GM21717 (cell line): ENCODE results near the gene SEZ6L.
A peak's percentile ranks its signal among the peaks of the same experiment; 100 is the strongest.

Source experiments
- ATAC-seq: cut with Tn5 transposase; IDR thresholded peaks from one replicate; pipeline ENCODE4 v1.9.1; 2021; ENCODE audit warnings: mild to moderate bottlenecking, moderate library complexity; ENCODE audit not compliant: unreplicated experiment

Gene SEZ6L

DNA sequence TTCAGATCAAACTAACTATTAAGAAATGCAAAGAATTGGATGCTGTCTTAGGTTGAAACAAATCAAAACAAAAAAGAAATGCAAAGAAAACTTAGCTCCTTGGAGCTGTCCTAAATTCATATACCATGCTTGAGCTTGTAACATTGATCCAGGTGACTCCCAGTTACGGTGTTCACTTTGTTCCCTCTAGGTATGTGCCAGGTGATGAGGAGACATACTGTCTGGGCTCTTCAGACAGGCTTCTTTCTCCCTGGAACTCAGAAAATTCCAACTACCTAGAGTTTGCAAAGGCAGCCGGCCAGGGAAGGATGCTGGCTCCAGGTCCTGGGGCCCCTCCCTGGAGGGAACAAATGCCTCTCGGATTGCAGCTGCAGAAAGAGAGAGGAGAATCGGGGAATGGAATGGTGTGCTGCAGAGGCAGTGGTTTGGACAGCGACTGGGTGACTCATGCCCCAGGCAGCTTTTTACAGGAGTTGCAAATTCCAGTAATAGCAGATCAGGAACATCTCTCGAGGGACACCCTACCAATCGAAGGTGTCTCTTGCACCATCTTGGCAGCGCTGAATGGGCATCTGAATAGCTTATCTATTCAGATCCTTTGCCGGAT, 247.5 kb downstream of the SEZ6L start:
- no peak for ATAC-seq

DNA sequence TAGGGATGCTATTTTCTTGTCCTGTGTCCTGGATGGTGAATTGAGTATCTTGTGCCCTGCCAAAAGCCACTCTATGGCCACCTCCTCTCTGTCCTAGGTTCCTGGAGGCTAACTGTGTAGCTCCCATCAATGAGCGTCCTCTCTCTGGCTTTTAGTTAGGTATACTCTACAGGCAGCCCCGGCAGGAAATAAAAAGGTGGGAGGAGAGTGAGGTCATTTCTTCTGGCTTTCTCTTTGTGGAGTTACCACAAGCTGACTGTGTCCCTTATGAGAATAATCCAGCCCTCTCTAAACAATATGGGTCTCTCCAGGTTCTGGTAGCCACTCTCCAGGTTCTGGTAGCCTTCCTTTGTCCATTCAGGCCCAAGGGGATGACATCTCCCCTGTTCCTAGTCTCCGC, 248.1 kb downstream of the SEZ6L start:
- ATAC-seq, result no peak

DNA sequence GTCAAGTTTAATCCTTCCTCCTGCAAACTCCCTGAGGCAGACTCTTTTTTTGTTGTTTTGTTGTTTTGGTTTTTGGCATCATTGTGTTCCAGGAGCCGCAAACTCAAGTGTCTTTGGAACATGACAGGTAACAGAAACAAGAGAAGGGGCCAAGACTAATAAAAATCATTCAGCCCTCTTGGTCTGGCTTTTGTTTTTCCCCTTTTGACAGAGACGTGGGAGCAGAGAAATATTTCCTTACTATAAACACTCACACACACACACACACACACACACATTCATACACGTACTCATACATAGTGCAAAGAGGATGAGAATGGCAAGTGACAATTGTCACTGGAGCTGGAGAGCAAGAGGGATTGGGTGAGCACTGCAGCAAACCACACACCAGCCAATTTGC, 249.4 kb downstream of the SEZ6L start:
- ATAC-seq, result no peak

DNA sequence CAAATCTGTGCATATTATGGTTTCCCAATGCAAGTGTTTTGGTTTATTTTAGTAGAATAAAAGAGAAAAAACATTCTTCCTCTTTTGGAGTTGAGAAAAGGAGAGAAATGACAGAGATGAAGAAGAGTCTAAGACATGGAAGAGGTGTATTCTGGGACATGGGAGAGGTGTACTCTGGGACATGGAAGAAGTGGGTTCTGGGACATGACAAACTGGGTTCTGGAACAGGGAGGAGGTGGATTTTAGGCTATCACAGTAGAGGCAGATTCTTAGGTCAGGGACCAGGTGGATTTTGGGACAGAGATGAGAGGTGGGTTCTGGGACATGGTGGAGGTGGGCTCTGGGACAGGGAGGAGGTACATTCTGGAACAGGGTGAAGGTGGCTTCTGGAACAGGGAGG, 257.7 kb downstream of the SEZ6L start:
- ATAC-seq, result no peak

DNA sequence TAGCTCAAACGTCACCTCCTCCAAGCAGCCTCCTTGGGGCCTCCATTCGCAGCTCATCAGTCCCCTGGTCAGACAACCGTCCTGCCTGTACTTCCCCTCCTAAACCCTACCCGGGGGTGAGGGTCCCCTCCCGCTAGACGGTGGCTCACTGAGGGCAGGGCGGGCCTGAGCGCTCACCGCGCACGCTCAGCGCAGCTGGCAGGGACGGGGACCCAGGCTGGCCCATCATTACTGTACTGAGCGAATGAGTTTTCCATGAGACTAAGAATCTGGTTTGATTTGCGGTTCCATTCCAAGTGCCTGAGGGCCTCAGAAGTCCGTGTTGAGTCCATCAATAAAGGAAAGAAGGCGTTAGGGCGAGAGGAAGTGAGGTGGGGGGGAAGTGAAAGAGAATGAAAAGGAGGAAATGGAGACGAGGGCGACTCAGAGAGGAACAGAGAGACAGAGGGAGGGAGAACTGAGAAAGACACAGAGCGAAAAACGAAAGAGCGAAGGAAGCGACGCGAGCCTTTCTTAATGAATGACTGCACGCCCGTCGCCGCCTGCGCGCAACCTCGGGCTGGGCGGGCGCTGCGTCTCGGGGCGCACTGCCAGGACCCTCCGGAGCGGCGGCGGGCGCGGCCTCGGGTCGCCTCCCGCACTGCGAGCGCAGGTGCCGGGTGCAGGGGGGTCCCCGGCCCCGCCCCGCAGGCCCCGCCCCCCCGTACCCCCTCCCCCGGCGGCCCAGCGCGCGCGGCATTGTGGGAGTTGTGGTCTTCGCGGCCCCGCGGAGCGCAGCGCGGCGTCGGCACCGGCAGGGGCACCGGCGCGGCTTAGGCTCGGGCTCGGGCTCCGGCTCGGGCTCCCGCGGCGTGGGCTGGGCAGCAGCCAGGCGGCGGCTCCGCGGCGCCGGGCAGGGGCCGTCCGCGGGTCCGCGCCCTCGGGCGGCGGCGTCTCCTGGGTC, 259.5 kb downstream of the SEZ6L start, which contains the start of gene ASPHD2:
Gene ASPHD2, plus strand, starts transcription at position 746 of the 943 bp plus-strand sequence. CDS start 4,356 bp downstream, outside the sequence.
- ATAC-seq, result peak; percentile 55

DNA sequence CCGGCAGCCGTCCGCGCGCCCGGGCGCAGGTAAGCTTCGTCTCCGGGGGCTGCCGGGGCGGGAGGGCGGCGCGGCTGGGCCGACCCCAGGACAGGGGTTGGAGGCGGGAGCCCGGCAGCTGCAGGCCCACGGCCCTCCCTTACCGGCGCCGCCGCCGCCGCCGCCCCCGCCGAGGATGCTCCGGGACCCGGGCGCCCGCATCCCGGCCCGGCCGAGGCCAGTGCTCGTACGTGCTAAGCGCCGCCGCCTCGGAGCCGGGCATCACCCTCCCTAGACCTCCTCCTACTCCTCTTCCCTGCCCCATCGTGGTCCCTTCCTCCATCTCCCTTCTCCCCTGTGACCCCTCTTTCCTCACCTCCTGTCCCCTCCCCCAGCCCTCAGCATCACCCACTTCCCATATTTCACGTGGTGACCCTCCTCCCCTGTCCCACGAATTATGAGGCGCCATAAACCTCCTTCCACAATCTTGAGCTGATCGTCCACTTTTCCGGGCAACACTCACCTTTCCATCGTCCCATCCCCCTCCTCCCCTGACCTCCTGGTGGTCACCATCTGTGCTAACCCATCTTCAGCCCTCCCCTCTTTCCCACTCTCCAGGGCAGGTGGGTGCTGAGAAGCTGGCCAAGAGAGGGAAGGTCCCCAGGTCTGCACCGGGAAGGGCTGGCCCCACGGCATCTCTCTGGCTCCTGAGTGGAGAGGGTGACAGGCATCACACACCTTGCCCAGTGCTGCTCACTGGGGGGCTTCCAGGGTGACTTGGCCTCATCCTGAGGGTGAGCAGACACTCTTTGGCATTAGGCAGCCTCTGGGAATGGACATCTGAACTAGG, 260.4 kb downstream of the SEZ6L start:
- peak; percentile 19 for ATAC-seq

DNA sequence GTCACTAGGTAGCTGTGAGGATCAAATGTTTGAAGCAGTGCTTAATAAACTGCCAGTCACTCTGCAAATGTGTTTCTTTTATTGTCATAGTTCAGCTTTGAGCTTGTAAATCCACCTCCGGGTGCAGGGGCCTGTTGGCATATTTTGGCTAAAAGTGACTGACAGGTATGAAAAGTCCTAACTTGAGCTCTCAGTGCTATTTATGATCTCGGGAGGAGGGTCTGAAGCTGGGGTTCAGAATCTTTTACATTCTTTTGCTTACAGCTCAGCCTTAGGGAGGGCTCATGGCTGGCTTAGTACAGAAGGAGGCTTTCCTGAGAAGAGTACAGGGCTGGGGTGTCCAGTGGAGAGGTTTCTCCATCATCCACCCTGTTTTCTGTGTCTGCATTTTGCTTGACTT, 261.3 kb downstream of the SEZ6L start:
- no peak for ATAC-seq

DNA sequence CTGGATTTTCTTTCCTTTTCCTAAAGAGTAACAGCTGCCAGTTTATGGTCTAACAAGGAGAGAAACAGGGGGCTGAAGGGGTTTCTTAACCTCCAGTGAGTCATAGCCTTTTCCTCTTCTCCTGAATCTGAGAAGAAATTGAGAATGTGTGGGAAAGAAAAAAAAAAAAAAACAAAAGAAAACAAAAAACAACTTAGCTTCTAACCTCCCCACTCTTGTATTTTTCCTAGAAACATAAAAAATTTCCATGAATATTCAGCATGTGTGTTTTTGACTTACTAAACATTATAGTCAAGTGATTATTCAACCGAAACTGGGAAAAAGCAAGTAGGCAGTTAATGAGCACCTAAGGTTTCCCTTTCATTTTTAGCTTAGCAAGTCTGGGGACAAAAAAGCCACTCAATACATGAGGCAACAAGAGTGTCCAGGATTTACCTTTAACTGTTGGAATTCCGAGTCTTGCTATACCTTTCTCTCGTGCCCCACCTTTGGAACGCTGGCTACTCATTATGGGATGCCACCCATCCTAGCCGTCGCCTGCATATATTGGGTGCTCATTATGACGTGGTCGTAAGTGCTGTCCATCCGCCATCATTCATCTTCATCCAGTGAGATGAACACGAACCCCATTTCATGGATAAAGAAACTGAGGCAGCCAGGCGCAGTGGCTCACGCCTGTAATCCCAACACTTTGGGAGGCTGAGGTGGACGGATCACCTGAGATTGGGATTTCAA, 262.2 kb downstream of the SEZ6L start:
- ATAC-seq, result no peak

DNA sequence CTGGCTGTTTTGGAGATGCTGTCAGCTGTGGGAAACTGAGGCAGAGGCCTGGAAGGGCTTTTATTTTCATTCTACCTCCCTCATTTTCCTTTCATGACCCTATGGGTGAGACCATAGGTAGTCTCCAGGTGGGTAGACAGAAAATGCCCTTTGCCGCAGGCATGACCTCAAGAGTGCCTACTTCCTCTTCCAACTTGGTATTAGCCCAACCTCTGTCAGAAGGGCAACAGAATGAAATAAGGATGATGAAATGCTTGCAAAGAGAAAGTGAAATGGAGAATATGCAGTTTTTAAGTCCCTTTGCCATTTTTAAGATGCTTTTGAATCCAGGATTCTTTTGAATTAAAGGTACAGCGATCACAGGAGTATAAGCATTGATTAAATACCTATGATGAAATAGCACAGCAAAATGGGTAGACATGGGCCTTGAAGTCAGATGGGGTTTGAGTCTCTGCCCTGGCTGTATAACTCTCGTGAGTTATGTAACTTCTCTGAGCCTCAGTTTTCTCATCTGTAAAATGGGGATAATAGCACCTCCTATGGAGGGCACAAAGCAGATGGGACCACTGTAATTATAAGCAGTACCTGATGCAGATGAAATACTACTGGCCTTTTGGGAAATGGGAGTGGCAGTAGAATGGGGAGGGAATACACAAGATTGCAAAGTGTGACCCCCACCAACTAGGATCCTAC, 263.5 kb downstream of the SEZ6L start:
- ATAC-seq, result no peak
